Measurements from ENCODE around the gene TRIM9. TPM values are rescaled to one million over a fixed set of nuclear protein-coding genes. Genes with fewer than 3 reads are reported as not detected.

The TRIM9 gene
- total RNA-seq, 2 experiments from 2014 or later, result 1.7 to 2.3 TPM

DNA sequence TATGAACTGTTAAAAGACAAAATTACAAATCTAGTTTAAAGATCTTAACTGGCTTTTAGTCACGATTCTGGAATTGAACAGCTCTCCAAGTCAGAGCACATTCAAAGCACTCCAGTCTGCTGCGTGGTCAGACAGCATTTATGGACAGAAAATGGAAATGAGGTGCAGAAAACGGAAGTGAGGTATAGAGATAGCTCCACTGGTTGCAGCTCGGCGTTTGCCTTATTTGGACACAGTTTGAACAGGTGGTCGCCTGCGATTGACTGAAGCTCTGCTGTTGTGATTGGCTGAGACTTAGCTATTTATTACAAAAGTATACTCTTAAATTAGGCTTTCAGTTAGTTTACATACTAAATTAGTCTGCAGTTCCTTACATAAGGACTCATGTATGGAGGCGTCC lies 28.3 kb downstream of the TRIM9 start:
- Mint-ChIP-seq H3K36me3 (peaks cover 3% of the 10 kb centered on the region), H3K27ac (no peak overlapping the region), H3K27me3 (peaks cover 2% of the 10 kb centered on the region), H3K9me3 (peaks cover 2% of the 10 kb centered on the region), H3K4me1 (peaks cover 5% of the 10 kb centered on the region), H3K4me3 (no peak overlapping the region)
- ATAC-seq (ENCODE audit: low read depth) (no peak), DNase-seq (no peak)
- POLR2A ChIA-PET, result no interaction called here

DNA sequence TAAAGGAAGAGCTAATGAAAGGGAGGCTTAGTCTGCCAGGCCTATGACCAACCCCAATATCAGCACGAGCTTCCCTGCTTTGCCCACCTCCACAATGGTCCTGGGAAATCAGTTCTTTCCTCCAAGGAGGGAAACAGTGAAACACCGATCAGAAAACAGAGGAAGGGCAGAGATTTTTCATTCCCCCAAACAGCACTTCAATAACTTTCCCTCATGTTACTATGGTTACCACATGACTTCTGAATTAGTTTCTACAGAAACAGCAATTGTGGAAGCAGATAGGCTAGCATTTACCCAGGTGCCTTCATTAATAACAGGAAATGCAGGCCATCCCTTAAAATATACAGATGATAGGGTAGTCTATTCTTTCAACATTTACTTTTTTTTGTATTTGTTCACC lies 35.9 kb downstream of the TRIM9 start:
- ATAC-seq (ENCODE audit: low read depth) (no peak), DNase-seq (no peak)
- no peaks in the 10 kb centered on the region for H3K27me3 Mint-ChIP-seq
- H3K27ac Mint-ChIP-seq, result no peak overlapping the region
- H3K36me3 Mint-ChIP-seq, result no peaks in the 10 kb centered on the region
- H3K9me3 Mint-ChIP-seq, result peaks cover 2% of the 10 kb centered on the region
- POLR2A ChIA-PET, result no interaction called here
- H3K4me1 Mint-ChIP-seq, result no peaks in the 10 kb centered on the region
- H3K4me3 Mint-ChIP-seq, result no peak overlapping the region

DNA sequence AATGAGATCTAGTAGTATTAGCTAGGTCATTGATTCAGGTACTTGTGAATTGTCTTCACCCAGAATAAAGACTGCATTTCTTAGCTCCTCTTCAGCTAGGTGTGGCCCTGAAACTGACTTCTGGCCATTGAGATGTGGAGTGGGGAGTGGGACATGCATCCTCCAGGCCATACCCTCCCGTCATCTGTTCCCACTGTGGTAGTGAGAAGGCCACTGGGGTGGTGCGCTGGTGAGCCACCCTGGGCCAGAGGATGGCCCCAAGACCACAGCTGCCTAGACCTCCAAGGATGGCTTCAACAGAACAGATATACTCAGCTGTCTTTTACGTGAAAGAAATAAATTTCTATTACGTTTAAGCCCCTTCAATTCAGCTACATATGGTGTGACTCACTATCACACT lies 36.5 kb downstream of the TRIM9 start:
- Mint-ChIP-seq H3K27me3 (no peaks in the 10 kb centered on the region), H3K9me3 (peaks cover 2% of the 10 kb centered on the region), H3K4me1 (no peaks in the 10 kb centered on the region), H3K36me3 (no peaks in the 10 kb centered on the region), H3K27ac (no peak overlapping the region), H3K4me3 (no peak overlapping the region)
- ATAC-seq (ENCODE audit: low read depth) (no peak), DNase-seq (no peak)
- POLR2A ChIA-PET, result no interaction called here

DNA sequence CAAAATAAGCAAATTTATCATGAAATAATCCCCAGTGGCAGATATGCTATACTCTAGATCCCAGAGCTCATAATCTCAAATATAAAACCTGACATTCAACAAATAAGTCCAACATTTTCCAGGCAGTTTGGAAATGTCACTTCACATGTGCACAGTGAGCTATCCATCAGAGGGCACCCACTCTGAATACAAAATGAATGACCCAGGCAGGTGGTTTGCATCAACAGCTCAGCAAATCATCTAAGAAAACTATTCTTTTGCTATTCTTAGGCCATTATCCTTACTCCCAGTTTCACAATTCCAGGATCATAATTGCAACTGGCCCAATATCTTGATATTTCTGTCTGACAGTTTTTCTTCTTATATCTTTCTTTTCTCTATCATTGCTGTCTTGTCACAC lies 38.5 kb downstream of the TRIM9 start:
- Mint-ChIP-seq H3K27me3 (no peaks in the 10 kb centered on the region), H3K4me3 (no peak overlapping the region)

DNA sequence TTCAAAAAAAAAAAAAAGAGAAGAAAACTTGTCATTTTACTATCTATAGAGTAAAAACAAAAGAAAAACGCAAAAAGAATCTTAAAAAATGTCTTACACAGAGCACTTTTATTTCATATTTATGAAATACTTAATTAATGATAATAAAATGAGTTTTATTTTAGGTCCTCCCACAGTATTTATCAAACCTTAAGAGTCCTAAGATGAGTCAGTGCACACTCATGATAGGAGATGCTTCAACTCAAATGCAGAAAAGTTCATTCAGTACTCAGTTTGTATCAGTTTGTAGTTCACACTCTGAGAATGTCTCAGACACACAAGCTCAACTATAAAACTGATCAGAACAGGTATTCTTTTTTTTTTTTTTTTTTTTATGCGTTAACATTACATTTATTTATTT lies 41.7 kb downstream of the TRIM9 start:
- POLR2A ChIA-PET, result no interaction called here
- H3K27me3 Mint-ChIP-seq, result no peaks in the 10 kb centered on the region
- ATAC-seq (ENCODE audit: low read depth), result no peak
- no peaks in the 10 kb centered on the region for H3K4me1 Mint-ChIP-seq
- DNase-seq, result no peak
- H3K27ac Mint-ChIP-seq, result no peak overlapping the region
- H3K4me3 Mint-ChIP-seq, result no peak overlapping the region
- no peaks in the 10 kb centered on the region for H3K9me3 Mint-ChIP-seq
- H3K36me3 Mint-ChIP-seq, result no peaks in the 10 kb centered on the region

More for the DNA sequence above, 38.5 kb downstream of the TRIM9 start:
- POLR2A ChIA-PET, result no interaction called here
- ATAC-seq (ENCODE audit: low read depth), result no peak
- no peak for DNase-seq
- Mint-ChIP-seq H3K27ac (no peak overlapping the region), H3K4me1 (no peaks in the 10 kb centered on the region), H3K9me3 (no peaks in the 10 kb centered on the region), H3K36me3 (no peaks in the 10 kb centered on the region)

DNA sequence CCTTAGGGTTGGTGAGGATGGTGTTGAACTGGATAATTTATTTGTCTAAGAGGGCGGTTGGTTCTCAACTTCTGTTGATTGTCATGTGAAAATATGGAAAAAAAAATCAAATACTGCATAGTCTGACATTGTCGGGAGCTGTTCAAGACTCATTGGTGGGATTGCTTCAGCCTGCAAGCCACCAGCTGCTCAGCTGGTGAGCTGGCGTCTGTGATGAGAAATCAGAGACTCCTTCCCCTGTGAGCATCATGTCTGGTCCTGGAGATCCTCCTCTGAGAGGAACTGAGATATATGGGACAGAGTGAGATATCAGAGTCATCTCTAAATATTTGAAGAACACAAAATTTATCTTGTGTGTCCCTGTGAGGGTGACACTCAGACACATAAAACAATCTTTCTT lies 49.9 kb downstream of the TRIM9 start:
- Mint-ChIP-seq H3K4me3 (no peak overlapping the region), H3K9me3 (no peaks in the 10 kb centered on the region), H3K4me1 (no peaks in the 10 kb centered on the region), H3K27ac (no peak overlapping the region), H3K36me3 (no peaks in the 10 kb centered on the region), H3K27me3 (no peaks in the 10 kb centered on the region)
- POLR2A ChIA-PET, result no interaction called here
- ATAC-seq (ENCODE audit: low read depth), result no peak
- DNase-seq, result no peak

DNA sequence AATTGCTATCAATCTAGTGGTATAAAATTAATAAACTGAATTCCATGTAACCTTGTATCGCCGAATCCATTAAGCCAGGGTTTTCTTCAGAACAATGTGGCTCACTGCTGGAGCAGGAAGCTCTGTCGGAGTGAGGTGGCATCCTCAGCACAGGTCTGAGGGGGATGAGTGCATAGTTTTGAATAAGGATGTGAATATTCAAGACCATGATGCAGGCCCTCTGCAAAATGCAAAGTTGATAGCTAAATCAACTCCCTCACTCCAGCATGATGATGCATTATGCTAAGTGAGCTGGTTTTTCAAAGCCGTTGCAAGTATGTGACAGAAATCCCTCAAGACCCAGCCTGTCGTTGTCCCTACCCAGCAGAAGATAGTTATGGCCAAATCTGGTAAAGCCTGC lies 53.0 kb downstream of the TRIM9 start:
- Mint-ChIP-seq H3K27ac (no peak overlapping the region), H3K9me3 (no peaks in the 10 kb centered on the region), H3K4me1 (no peaks in the 10 kb centered on the region), H3K27me3 (no peaks in the 10 kb centered on the region), H3K4me3 (no peak overlapping the region), H3K36me3 (no peaks in the 10 kb centered on the region)
- DNase-seq (no peak), ATAC-seq (ENCODE audit: low read depth) (no peak)
- POLR2A ChIA-PET, result no interaction called here

DNA sequence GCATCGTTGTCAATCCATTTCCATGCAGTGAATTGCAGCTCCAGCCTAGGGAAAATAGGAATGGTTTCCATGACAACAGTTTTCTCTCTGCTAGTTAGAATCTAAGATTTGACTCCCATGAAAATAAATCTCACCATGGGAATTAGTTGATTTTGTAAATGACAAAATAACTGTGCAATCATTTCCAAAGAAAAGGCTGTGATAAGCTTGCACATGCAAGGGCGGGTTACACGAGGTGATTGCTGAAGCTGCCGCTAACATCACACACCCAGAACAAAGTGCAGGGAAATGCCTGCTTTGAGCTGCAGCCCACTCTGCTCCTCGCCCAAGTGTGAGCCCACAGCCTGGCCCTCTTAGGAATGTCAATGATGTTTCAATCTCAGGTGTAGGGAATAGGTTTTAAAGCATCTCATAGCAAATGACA lies 53.8 kb downstream of the TRIM9 start:
- Mint-ChIP-seq H3K9me3 (no peaks in the 10 kb centered on the region), H3K27ac (no peak overlapping the region), H3K36me3 (no peaks in the 10 kb centered on the region), H3K4me3 (no peak overlapping the region), H3K4me1 (no peaks in the 10 kb centered on the region), H3K27me3 (no peaks in the 10 kb centered on the region)
- DNase-seq, result no peak
- ATAC-seq (ENCODE audit: low read depth), result no peak
- POLR2A ChIA-PET, result no interaction called here

DNA sequence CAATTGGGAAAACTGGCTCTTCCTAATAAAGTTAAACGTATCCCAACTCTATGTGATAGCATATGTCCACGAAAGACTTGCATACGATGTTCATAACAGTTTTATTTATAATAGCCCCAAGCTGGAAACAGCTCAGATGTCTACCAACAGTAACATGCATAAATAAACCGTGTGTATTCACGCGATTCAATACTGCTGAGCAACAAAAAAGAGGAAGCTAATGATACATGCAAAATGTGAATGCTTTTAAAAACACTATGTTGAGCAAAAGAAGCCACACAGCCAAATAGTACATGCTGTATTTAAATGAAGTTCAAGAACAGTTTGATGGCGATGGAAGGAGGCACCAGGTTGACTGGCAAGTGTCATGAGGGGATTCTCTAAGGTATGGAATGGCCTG lies 55.7 kb downstream of the TRIM9 start:
- DNase-seq, result no peak
- Mint-ChIP-seq H3K4me3 (no peak overlapping the region), H3K27me3 (no peaks in the 10 kb centered on the region), H3K4me1 (no peaks in the 10 kb centered on the region), H3K36me3 (no peaks in the 10 kb centered on the region), H3K9me3 (no peaks in the 10 kb centered on the region), H3K27ac (no peak overlapping the region)
- POLR2A ChIA-PET, result no interaction called here
- ATAC-seq (ENCODE audit: low read depth), result no peak

DNA sequence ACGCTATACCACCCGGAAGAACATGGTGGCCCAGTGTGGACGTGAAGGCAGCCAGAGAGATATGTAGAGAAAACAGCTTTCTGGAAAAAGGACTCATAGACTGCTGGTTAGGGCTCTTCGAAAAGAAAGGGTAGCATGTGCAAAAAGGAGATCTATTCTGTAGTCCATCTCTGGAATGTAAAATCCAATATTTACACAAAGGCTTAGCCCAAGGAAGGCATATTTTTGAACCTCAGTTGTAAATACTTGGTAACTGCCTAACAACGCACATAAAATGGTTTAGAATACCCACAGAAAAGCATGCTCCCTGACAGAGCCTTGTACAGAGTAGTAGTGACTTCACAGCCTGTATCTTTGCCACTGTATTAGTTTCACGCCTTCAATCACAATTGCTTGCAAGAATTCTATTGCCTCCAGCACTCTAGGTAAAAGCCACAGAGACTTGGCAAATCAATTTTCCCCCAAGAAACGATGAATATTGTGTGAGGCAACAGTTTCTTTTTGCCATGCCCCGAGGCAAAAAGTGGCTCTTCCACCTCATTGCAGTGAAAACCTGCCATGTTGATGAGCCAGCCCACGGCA lies 59.2 kb downstream of the TRIM9 start:
- Mint-ChIP-seq H3K9me3 (no peaks in the 10 kb centered on the region), H3K4me3 (no peak overlapping the region), H3K4me1 (no peaks in the 10 kb centered on the region), H3K27ac (no peak overlapping the region), H3K36me3 (no peaks in the 10 kb centered on the region), H3K27me3 (no peaks in the 10 kb centered on the region)
- DNase-seq, result no peak
- no peak for ATAC-seq (ENCODE audit: low read depth)
- POLR2A ChIA-PET, result no interaction called here

DNA sequence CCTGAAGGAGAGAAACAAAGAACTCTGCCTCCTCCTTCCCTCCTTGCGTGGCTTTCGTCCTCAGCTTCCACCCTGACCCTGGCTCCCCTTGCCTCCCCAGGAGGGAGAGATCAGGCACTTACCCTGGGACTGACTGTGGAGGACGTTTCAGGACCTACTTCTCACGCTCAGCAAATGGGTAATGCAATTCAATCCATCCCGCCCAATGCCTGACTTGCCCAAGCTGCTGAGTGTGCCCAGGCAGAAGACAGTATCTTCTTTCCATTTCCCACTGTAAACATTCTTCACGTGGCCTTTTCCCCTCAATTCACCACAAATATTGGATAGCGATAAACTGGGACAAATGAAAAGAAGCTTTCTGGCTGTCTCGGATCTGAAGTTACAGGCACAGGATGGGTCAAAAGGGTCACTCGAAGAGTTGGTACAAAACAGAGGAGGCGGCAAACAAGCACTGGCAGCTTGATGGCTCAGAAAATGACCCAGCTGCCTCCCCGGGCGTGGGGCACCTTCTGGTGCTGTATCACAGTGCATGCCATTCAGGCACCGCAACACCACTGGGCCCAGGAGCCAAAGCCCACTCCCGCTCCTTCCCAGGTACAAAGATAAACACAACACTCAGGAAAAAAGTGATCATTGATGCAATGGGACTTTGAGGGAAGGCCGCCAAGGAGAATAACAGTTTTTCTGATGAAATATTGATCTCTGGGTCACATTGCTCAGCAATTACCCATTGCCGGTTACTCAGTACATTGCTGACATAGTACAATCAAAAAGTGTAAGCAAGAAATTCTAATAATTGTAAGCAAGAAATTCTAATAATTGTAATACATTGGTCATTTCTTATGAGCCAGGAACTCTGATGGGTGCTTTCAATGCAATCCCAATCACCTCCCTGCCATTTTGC lies 65.8 kb downstream of the TRIM9 start:
- POLR2A ChIA-PET, result interaction anchor here (0.6 kb wide), 1 partner anchor 81 kb away, joined by 5 read pairs; no protein-coding TSS in a partner anchor
- DNase-seq (no peak), ATAC-seq (ENCODE audit: low read depth) (no peak)
- H3K4me3 Mint-ChIP-seq, result no peak overlapping the region
- H3K27ac Mint-ChIP-seq, result no peak overlapping the region
- H3K4me1 Mint-ChIP-seq, result no peaks in the 10 kb centered on the region
- no peaks in the 10 kb centered on the region for H3K9me3 Mint-ChIP-seq
- no peaks in the 10 kb centered on the region for H3K36me3 Mint-ChIP-seq
- H3K27me3 Mint-ChIP-seq, result no peaks in the 10 kb centered on the region

DNA sequence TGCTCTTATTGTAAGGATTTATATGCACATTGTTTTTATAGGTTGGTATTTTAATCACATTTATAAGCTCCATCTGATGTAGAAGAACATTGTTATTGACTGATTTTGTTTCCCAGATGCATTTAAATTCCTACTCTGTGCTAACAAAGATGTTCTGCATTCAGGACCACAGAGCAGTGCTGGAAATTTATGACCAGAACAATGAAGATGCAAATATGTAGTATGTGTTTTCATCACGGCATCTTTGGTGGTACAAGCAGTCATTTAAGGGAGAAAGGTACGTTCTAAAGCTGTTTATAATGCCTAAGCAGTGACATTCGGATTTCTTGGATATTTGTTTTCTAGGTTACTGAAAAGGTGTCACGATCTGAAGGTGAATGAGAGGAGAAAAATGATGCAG lies 66.5 kb downstream of the TRIM9 start:
- Mint-ChIP-seq H3K27ac (no peak overlapping the region), H3K4me3 (no peak overlapping the region), H3K4me1 (no peaks in the 10 kb centered on the region), H3K36me3 (no peaks in the 10 kb centered on the region), H3K9me3 (no peaks in the 10 kb centered on the region), H3K27me3 (no peaks in the 10 kb centered on the region)
- POLR2A ChIA-PET, result no interaction called here
- DNase-seq (no peak), ATAC-seq (ENCODE audit: low read depth) (no peak)

DNA sequence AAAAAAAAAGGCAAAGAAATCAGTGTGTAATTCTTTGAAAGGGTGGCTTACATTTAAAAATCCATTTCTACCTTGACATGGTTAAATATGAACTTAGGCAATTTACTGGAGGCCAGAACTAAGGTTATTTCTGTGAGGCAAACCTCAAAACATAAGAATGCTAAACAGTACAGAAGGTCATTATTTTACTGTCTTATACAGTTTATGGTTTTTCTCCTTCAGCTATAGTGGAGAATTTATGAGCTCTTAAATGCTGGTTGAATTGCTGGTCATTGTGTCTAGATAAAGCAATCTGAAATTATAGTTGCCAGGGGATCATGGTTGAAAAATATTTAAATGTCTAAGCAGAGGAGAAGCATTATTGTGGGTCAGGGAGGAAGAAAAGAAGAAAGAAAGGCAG lies 70.5 kb downstream of the TRIM9 start:
- POLR2A ChIA-PET, result no interaction called here
- Mint-ChIP-seq H3K27ac (no peak overlapping the region), H3K27me3 (peaks cover 3% of the 10 kb centered on the region), H3K9me3 (no peaks in the 10 kb centered on the region), H3K36me3 (peaks cover 2% of the 10 kb centered on the region), H3K4me3 (no peak overlapping the region), H3K4me1 (no peaks in the 10 kb centered on the region)
- DNase-seq, result no peak
- ATAC-seq (ENCODE audit: low read depth), result no peak

DNA sequence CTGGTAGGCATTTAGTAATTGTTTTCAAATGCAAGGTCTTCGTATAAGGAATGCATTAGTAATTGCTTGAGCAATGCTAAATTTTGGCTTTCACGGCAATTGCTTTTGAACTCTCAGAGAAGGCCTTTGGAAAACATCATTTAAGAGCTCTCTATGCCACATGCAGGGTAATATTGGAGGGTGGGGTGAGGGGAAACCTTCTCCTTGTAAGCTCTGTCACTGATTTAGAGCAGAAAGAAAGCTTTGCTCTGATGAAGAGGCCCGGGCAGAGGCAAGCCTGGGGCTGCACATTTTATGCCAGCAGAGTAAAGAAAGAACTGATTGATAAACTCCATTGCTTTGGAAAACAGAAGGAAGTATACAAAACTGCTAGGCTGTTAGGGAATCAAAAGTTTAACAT lies 70.9 kb downstream of the TRIM9 start:
- POLR2A ChIA-PET, result no interaction called here
- Mint-ChIP-seq H3K4me1 (no peaks in the 10 kb centered on the region), H3K9me3 (no peaks in the 10 kb centered on the region), H3K27me3 (peaks cover 3% of the 10 kb centered on the region), H3K4me3 (no peak overlapping the region), H3K27ac (no peak overlapping the region), H3K36me3 (peaks cover 2% of the 10 kb centered on the region)
- ATAC-seq (ENCODE audit: low read depth), result no peak
- no peak for DNase-seq

Data from activated naive CD8-positive, alpha-beta T cell treated with anti-CD3 and anti-CD28 coated beads, Interleukin-2, amount 10 ng/mL, durations not matched to agents 7 days and 5 days (primary cell).